B cell (primary cell): ENCODE data around the gene PHF13. TPM values are rescaled to one million over a fixed set of nuclear protein-coding genes. Genes with fewer than 3 reads are reported as not detected.

ENCODE experiments used
- ATAC-seq: fragments of 200-7000 bp; cut with Tn5 transposase; one replicate; pipeline ENCODE4 v1.10.0; 2021; ENCODE audit warnings: low read depth, mild to moderate bottlenecking, moderate number of reproducible peaks, moderate library complexity
- CTCF ChIA-PET: fragments of 350-600 bp; sonication (Branson Sonifier 250); formaldehyde crosslinking; loops from one replicate; lab custom pipeline; 2021; ENCODE audit warnings: antibody characterized with exemption, inconsistent platforms; lab: Charles Lee
- POLR2A ChIA-PET: fragments of 350-600 bp; sonication (Branson Sonifier 250); formaldehyde crosslinking; loops from one replicate; lab custom pipeline; 2021; ENCODE audit warnings: antibody characterized with exemption; lab: Charles Lee
- DNase-seq: peaks from one replicate; pipeline ENCODE4 v3.0.0; 2013
- H2AFZ ChIP-seq: 2 replicates; pipeline ENCODE4 v1.6.1; 2012; ENCODE audit warnings: mild to moderate bottlenecking, low read depth, low read length; ENCODE audit not compliant: insufficient read depth, poor library complexity, severe bottlenecking
- H3K27ac ChIP-seq, 2 donors: 1 replicate in 1 of 2; 2 replicates in 1 of 2; pipeline ENCODE4 v1.5.1; 2012 to 2013; ENCODE audit warnings: low read length in 2 of 2, mild to moderate bottlenecking in 2 of 2, moderate library complexity in 1 of 2
- H3K27me3 ChIP-seq, 4 experiments: fragments of 200-600 bp in 1 of 4; sonication (generic) in 1 of 4; replicated peaks in 1 of 4; 1 replicate in 2 of 4; 2 replicates in 2 of 4; pipeline versions ENCODE4 v1.6.1 to v1.7.0; 2013 to 2016; ENCODE audit warnings: low read length in 3 of 4, mild to moderate bottlenecking in 2 of 4, mixed read lengths in 1 of 4, moderate library complexity in 1 of 4; ENCODE audit not compliant: insufficient read depth in 4 of 4, control insufficient read depth in 3 of 4; ENCODE audit errors: control extremely low read depth in 1 of 4
- H3K36me3 ChIP-seq, 2 experiments: replicated peaks in 1 of 2; 1 replicate in 1 of 2; 2 replicates in 1 of 2; pipeline versions ENCODE4 v1.6.1 to v1.7.1; 2013; ENCODE audit warnings: low read length in 1 of 2; ENCODE audit not compliant: insufficient read depth in 2 of 2, control insufficient read depth in 1 of 2; ENCODE audit errors: control extremely low read depth in 1 of 2, extremely low read depth in 1 of 2
- H3K4me1 ChIP-seq, 2 donors: fragments of 200-600 bp in 1 of 2; sonication (generic) in 1 of 2; 1 replicate in 1 of 2; 2 replicates in 1 of 2; pipeline versions ENCODE4 v1.5.1 to v1.6.1; 2013 to 2017; ENCODE audit warnings: low read length in 2 of 2; ENCODE audit not compliant: control insufficient read depth in 2 of 2, insufficient read depth in 2 of 2
- H3K4me2 ChIP-seq: replicated peaks from 2 replicates; pipeline ENCODE3; 2012; ENCODE audit warnings: mild to moderate bottlenecking, low read depth, low read length; ENCODE audit not compliant: poor library complexity, severe bottlenecking
- H3K4me3 ChIP-seq, 5 experiments: fragments of 200-600 bp in 1 of 5; sonication (generic) in 1 of 5; 1 replicate in 3 of 5; 2 replicates in 2 of 5; pipeline versions ENCODE4 v1.5.1 to v1.7.0; 2011 to 2016; ENCODE audit warnings: low read length in 4 of 5, mild to moderate bottlenecking in 4 of 5, low read depth in 2 of 5, control low read depth in 1 of 5, moderate library complexity in 1 of 5; ENCODE audit not compliant: insufficient read depth in 1 of 5; ENCODE audit errors: control extremely low read depth in 1 of 5, extremely low read depth in 1 of 5
- H3K79me2 ChIP-seq: fragments of 200-600 bp; sonication (generic); one replicate; pipeline ENCODE4 v1.6.0; 2016; ENCODE audit warnings: low read length; ENCODE audit not compliant: control insufficient read depth, insufficient read depth
- H3K9ac ChIP-seq: fragments of 200-600 bp; sonication (generic); 2 replicates; pipeline ENCODE4 v1.6.1; 2017; ENCODE audit warnings: mild to moderate bottlenecking, low read length, moderate library complexity
- H3K9me3 ChIP-seq, 3 donors: one replicate each; pipeline versions ENCODE4 v1.6.1 to v1.7.1; 2013; ENCODE audit warnings: low read length in 2 of 3; ENCODE audit not compliant: control insufficient read depth in 2 of 3, insufficient read depth in 1 of 3; ENCODE audit errors: control extremely low read depth in 1 of 3
- H4K20me1 ChIP-seq: 2 replicates; pipeline ENCODE4 v1.6.0; 2012; ENCODE audit warnings: mild to moderate bottlenecking, low read length; ENCODE audit not compliant: insufficient read depth, control insufficient read depth, poor library complexity, severe bottlenecking
- H3K27ac Mint-ChIP-seq: one replicate; pipeline ENCODE4 v1.8.0; 2021; ENCODE audit warnings: mixed read lengths
- H3K27me3 Mint-ChIP-seq: one replicate; pipeline ENCODE4 v1.8.0; 2021; ENCODE audit warnings: mixed read lengths
- H3K4me1 Mint-ChIP-seq: one replicate; pipeline ENCODE4 v1.8.0; 2021; ENCODE audit warnings: mixed read lengths
- H3K4me3 Mint-ChIP-seq: one replicate; pipeline ENCODE4 v1.8.0; 2021; ENCODE audit warnings: mixed read lengths
- H3K9me3 Mint-ChIP-seq: one replicate; pipeline ENCODE4 v1.8.0; 2022; ENCODE audit warnings: mixed read lengths; ENCODE audit not compliant: insufficient read depth
- EZH2 ChIP-seq: IDR thresholded peaks from 2 replicates; pipeline ENCODE4 v1.6.1; 2012; ENCODE audit warnings: borderline replicate concordance, low read depth, mild to moderate bottlenecking, moderate library complexity, low read length; ENCODE audit not compliant: insufficient read depth, poor library complexity, severe bottlenecking
- WGBS: methylation state at CpG from one replicate; pipeline ENCODE4 v1.1.5; 2013; ENCODE audit warnings: missing lambda C conversion rate; ENCODE audit not compliant: insufficient coverage; 5-methylcytosine and 5-hydroxymethylcytosine counted together
- intact Hi-C: fragments of 100-400 bp; cut with micrococcal nuclease; formaldehyde crosslinking; loops from one replicate; pipeline ENCODE4 v1.10.0; 2022
- polyA plus RNA-seq: library from polyadenylated mRNA; depleted of rRNA; stranded (reverse); fragments of >200 nt; gene quantifications from 2 replicates; pipeline ENCODE4 v1.2.3, GENCODE V29; 2012
- total RNA-seq, 2 donors: library from RNA; stranded (reverse); fragments of 120-200 nt in 1 of 2; gene quantifications; 1 replicate in 1 of 2; 2 replicates in 1 of 2; pipeline versions ENCODE4 v1.2.3 to v1.2.4, GENCODE V29; 2013 to 2022
- TF ChIP-seq, protein P1 (sequence below): fragments of 200-600 bp; IDR thresholded peaks from one replicate; pipeline ENCODE4 v1.8.0; 2022; ENCODE audit warnings: antibody characterized with exemption, mild to moderate bottlenecking

PHF13 gene
- total and polyA plus RNA-seq, 2 donors (not counting 1 experiment from before 2014, with no cell fraction given): 5.3 to 11.0 TPM

DNA sequence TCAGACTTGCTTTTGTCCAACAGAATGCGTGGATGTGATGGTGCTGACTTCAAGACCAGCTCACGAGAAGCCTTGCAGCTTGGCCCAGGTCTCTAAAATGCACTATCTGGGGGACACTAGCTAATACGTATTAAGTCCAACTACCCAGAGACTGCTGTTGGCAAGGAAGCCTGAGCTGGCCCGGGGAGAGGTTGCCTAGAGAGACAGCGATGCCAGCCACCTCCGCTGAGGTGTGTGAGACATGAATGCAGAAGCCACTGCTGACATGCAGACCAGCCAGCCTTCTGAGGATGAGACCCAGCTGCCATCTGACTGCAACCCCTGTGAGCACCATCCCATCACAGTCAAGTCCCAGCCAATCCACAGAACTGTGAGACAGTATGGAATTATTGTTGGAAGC lies 43.6 kb downstream of the PHF13 start:
- H3K4me3 ChIP-seq: no peak overlapping the region
- no peak for ATAC-seq
- no peak overlapping the region for H3K4me2 ChIP-seq
- H3K4me1 Mint-ChIP-seq: no peaks in the 10 kb centered on the region
- H3K9ac ChIP-seq: no peak overlapping the region
- no peak for TF ChIP-seq EZH2
- TF ChIP-seq, protein P1, sequence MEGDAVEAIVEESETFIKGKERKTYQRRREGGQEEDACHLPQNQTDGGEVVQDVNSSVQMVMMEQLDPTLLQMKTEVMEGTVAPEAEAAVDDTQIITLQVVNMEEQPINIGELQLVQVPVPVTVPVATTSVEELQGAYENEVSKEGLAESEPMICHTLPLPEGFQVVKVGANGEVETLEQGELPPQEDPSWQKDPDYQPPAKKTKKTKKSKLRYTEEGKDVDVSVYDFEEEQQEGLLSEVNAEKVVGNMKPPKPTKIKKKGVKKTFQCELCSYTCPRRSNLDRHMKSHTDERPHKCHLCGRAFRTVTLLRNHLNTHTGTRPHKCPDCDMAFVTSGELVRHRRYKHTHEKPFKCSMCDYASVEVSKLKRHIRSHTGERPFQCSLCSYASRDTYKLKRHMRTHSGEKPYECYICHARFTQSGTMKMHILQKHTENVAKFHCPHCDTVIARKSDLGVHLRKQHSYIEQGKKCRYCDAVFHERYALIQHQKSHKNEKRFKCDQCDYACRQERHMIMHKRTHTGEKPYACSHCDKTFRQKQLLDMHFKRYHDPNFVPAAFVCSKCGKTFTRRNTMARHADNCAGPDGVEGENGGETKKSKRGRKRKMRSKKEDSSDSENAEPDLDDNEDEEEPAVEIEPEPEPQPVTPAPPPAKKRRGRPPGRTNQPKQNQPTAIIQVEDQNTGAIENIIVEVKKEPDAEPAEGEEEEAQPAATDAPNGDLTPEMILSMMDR: no peak
- no peaks in the 10 kb centered on the region for H3K9me3 Mint-ChIP-seq
- no peaks in the 10 kb centered on the region for H3K27me3 Mint-ChIP-seq
- H3K4me1 ChIP-seq: no peaks in the 10 kb centered on the region
- H3K79me2 ChIP-seq: no peaks in the 10 kb centered on the region
- H3K9me3 ChIP-seq: no peaks in the 10 kb centered on the region
- no peak overlapping the region for H3K27ac Mint-ChIP-seq
- H3K36me3 ChIP-seq: peaks cover 3 to 31% of the 10 kb centered on the region in 2 experiments
- no peak for DNase-seq
- ChIA-PET CTCF (no interaction called here), POLR2A (no interaction called here)
- 92% methylated on average over 6 of the region's 6 CpGs for WGBS
- H2AFZ ChIP-seq: no peak overlapping the region
- H3K27ac ChIP-seq: no peak overlapping the region
- H4K20me1 ChIP-seq: peaks cover 6% of the 10 kb centered on the region
- no peaks in the 10 kb centered on the region for H3K27me3 ChIP-seq
- H3K4me3 Mint-ChIP-seq: no peak overlapping the region
- intact Hi-C loops: no loop called here

DNA sequence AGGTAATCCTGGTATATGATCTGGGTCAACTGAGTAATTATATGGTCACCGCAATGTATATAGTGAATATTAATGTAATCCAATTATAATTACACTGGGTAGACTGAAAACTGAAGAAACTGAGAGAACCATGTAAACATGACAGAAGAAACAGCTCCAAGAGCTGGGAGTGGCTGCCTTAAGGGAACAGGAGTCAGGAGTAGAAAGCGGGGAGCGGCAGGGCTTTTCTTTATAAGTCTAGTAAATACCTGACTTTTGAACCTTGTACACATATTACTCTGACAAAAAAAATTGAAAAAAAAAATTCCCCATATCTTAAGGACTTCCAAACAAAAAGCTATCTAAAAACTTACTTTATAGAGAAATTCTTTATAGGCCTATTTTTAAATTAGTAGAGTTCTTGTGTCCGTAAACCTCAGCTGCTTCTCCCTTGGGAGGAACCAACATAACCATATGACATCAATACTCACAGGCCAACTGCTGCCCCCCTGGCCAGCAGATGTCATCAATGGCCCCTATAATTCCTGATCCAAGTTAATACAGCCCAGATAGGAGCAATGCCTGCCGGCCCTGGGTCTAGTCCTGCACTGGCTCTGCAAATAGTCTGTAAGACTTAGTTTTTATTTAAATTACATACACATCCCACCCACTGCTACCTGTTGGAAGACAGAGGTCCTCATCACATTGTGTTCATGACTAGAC lies 45.0 kb downstream of the PHF13 start:
- H3K9me3 Mint-ChIP-seq: no peaks in the 10 kb centered on the region
- no peaks in the 10 kb centered on the region for H3K4me1 Mint-ChIP-seq
- Histone ChIP-seq H3K4me2 (no peak overlapping the region), H4K20me1 (peaks cover 6% of the 10 kb centered on the region), H3K9me3 (no peaks in the 10 kb centered on the region), H3K27ac (no peak overlapping the region), H3K79me2 (peaks cover 3% of the 10 kb centered on the region), H3K9ac (no peak overlapping the region), H3K36me3 (peaks cover 3 to 18% of the 10 kb centered on the region in 2 experiments), H3K4me3 (no peak overlapping the region), H3K27me3 (no peaks in the 10 kb centered on the region), H2AFZ (no peak overlapping the region), H3K4me1 (no peaks in the 10 kb centered on the region)
- H3K4me3 Mint-ChIP-seq: no peak overlapping the region
- no peaks in the 10 kb centered on the region for H3K27me3 Mint-ChIP-seq
- ChIA-PET POLR2A (no interaction called here), CTCF (no interaction called here)
- DNase-seq: no peak
- intact Hi-C loops: no loop called here
- TF ChIP-seq, protein P1: no peak
- TF ChIP-seq EZH2: no peak
- no peak overlapping the region for H3K27ac Mint-ChIP-seq
- 100% methylated on average over 2 of the region's 5 CpGs for WGBS
- no peak for ATAC-seq
